Measurements from ENCODE around the gene PANK2. TPM values are rescaled to one million over a fixed set of nuclear protein-coding genes. Genes with fewer than 3 reads are reported as not detected.
A peak's percentile ranks its signal among the peaks of the same experiment; 100 is the strongest.

The PANK2 gene
- total RNA-seq, 4 donors from 2014 or later = 58.2 to 79.7 (median 64.2) TPM

GRCh38 chr20:3887876-3888620 lies 1.1 kb upstream of the PANK2 start:
- peaks cover 0 to 35% (median 31%) of the 10 kb centered on the region in 4 donors for H3K4me1 ChIP-seq
- peak overlapping the region; percentile 89 to 99 (median 96) for H3K27ac ChIP-seq
- H3K4me3 ChIP-seq = peak overlapping the region; percentile 91 to 99 (median 93)
- peaks cover 0 to 6% (median 0%) of the 10 kb centered on the region in 3 donors for H3K36me3 ChIP-seq
- TF ChIP-seq CTCF (IDR thresholded peaks at IDR 0.05) (no peak), POLR2A (IDR thresholded peaks at IDR 0.05) (no peak), EP300 (IDR thresholded peaks at IDR 0.05) (no peak)
- H3K27me3 ChIP-seq = no peaks in the 10 kb centered on the region
- WGBS, 2 donors = 7 to 9% methylated on average over 15 of the region's 15 CpGs
- no peak for DNase-seq (ENCODE audit: low spot score in 2 of 2)
- no peaks in the 10 kb centered on the region for H3K9me3 ChIP-seq

DNA sequence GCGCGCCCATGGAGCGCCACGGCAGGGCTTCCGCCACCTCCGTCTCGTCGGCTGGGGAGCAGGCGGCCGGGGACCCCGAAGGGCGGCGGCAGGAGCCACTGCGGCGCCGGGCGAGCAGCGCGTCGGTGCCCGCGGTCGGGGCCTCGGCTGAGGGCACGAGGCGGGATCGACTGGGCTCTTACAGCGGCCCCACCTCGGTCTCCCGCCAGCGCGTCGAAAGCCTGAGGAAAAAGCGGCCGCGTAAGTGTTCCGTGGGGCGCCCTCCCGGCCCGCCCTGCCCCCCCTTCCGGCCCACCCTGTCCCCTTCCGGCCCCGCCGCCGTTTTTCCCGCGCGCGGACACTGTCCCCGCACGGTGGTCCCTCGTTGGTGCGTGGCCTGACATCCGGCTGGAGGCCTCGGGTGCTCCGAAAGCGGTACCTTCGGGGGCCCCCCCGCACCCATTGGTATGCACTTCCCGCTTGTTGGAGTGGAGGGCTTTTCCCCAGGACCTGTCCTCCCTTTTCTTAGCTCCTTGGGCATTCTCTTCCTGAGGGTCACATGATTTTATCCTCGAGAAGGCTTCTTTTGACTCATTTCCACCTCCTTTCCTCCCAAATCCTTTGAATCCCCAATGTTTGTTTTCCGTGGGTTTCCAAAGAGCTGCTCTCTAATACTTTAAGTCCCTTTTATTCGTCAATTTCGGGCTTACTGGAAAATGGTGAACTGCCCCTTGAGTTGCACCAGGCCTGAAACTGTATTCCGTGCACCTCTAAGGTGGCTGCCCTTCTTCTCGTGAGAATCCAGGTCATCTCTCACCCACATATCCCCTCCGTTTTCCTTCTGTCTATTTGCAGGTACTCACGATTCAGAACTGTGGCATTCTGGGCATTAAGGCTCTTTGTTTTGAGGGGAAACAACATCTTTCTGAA lies 556 bp downstream of the PANK2 start:
- Histone ChIP-seq H3K27ac (peak overlapping the region; percentile 89 to 99 (median 96)), H3K36me3 (peaks cover 0 to 6% (median 0%) of the 10 kb centered on the region in 3 donors), H3K4me3 (peak overlapping the region; percentile 91 to 99 (median 93)), H3K9me3 (no peaks in the 10 kb centered on the region), H3K4me1 (peaks cover 0 to 52% (median 45%) of the 10 kb centered on the region in 4 donors), H3K27me3 (no peaks in the 10 kb centered on the region)
- no peak for TF ChIP-seq POLR2A (IDR thresholded peaks at IDR 0.05)
- no peak for TF ChIP-seq CTCF (IDR thresholded peaks at IDR 0.05)
- TF ChIP-seq EP300 (IDR thresholded peaks at IDR 0.05) = no peak
- WGBS, 2 donors = 0 to 1% methylated on average over 20 to 51 of the region's 68 CpGs
- peak in 1 of 2 donors; percentile 23 for DNase-seq (ENCODE audit: low spot score in 2 of 2)

GRCh38 chr20:3890398-3890751 lies 1.2 kb downstream of the PANK2 start:
- WGBS, 2 donors = 1% methylated on average over 3 of the region's 3 CpGs
- no peaks in the 10 kb centered on the region for H3K27me3 ChIP-seq
- H3K4me3 ChIP-seq = peak overlapping the region; percentile 91 to 99 (median 93)
- peak overlapping the region; percentile 89 to 99 (median 96) for H3K27ac ChIP-seq
- H3K4me1 ChIP-seq = peaks cover 0 to 58% (median 51%) of the 10 kb centered on the region in 4 donors
- peaks cover 0 to 6% (median 0%) of the 10 kb centered on the region in 3 donors for H3K36me3 ChIP-seq
- H3K9me3 ChIP-seq = no peaks in the 10 kb centered on the region
- DNase-seq (ENCODE audit: low spot score in 2 of 2) = no peak
- TF ChIP-seq CTCF (IDR thresholded peaks at IDR 0.05) (no peak), EP300 (IDR thresholded peaks at IDR 0.05) (no peak), POLR2A (IDR thresholded peaks at IDR 0.05) (no peak)

DNA sequence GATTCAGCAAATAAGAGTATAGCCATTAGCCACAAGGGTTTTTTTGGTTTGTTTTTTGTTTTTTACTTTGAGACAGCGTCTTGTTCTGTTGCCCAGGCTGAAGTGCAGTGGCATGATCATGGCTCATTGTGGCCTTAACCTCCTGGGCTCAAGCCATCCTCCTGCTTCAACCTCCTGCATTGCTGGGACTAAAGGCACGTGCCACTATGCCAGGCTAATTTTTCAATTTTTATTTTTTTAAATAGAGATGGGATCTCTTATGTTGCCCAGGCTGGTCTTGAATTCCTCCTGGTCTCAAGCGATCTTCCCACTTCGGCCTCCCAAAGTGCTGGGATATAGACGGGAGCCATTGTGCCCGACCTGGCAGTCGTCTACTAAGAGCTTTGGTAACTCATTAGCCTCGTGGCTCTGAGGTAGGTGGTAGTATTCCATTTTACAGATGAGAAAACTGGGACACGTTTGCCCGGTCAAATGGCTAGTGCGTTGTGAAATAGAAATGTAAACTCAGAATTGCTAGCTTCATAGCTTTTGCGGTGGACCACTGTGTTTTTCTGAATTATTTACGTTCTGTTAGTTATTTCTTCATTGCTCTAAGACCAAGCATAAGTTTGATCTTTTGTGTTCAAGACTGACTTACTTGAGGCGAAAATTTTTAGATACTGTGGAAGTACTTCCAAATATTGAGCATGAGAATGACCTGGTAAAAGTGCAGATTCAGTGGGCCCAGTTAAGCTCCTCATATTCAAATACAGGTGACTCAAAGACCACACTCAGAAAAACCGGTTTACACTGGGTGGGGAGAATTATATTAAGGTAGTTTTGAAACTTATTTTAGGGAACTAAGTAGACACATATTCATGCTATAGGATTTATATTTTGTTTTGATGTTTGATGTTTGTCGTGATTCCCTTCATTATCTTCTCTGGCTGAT lies 2.1 kb downstream of the PANK2 start:
- no peak for TF ChIP-seq EP300 (IDR thresholded peaks at IDR 0.05)
- TF ChIP-seq POLR2A (IDR thresholded peaks at IDR 0.05) = no peak
- no peak for TF ChIP-seq CTCF (IDR thresholded peaks at IDR 0.05)
- H3K4me1 ChIP-seq = peaks cover 0 to 67% (median 57%) of the 10 kb centered on the region in 4 donors
- no peaks in the 10 kb centered on the region for H3K9me3 ChIP-seq
- H3K27ac ChIP-seq = peak overlapping the region in 3 of 4 donors; percentile 15 to 96 (median 96)
- no peaks in the 10 kb centered on the region for H3K36me3 ChIP-seq
- peak overlapping the region; percentile 91 to 99 (median 93) for H3K4me3 ChIP-seq
- H3K27me3 ChIP-seq = no peaks in the 10 kb centered on the region
- WGBS, 2 donors = 31 to 38% methylated on average over 16 of the region's 16 CpGs
- DNase-seq (ENCODE audit: low spot score in 2 of 2) = no peak

All from tibial nerve (tissue), 4 donors.